Measurements from ENCODE around the gene ZNHIT2.

GRCh38 chr11:65132988-65133700 lies 15.6 kb upstream of the ZNHIT2 start:
- TF ChIP-seq CTCF (IDR thresholded peaks at IDR 0.05) (no peak), EZH2 (IDR thresholded peaks at IDR 0.05) (no peak), EZH2phosphoT487 (IDR thresholded peaks at IDR 0.05) (no peak)
